Left kidney (tissue), 2 donors: ENCODE results near the gene CDCA3. TPM values are rescaled to one million over a fixed set of nuclear protein-coding genes. Genes with fewer than 3 reads are reported as not detected.
A peak's percentile ranks its signal among the peaks of the same experiment; 100 is the strongest.

Source experiments
- DNase-seq: peaks from one replicate; pipeline ENCODE4 v3.0.0-alpha.2; 2013
- polyA plus RNA-seq: library from polyadenylated mRNA; unstranded; fragments of 120-200 nt; gene quantifications from one replicate; pipeline ENCODE4 v1.2.1, GENCODE V29; 2013; ENCODE audit not compliant: insufficient read length

CDCA3 gene
- polyA plus RNA-seq, 1 donor, result 42.7 TPM

GRCh38 chr12:6821591-6822425 lies 29.3 kb downstream of the CDCA3 start, which contains the start of gene GPR162:
GPR162 (plus strand) TSS chr12:6821821; CDS start chr12:6823899, 2,078 bp downstream.
- peak; percentile 90 for DNase-seq

- DNase-seq, result no peak
Observed at GRCh38 chr12:6820166-6820565, 30.9 kb downstream of the CDCA3 start.

GRCh38 chr12:6819106-6820030 lies 31.7 kb downstream of the CDCA3 start:
- DNase-seq, result no peak

- DNase-seq, result no peak
Observed at GRCh38 chr12:6818645-6819044, 32.4 kb downstream of the CDCA3 start.

- no peak for DNase-seq
Observed at GRCh38 chr12:6818222-6818621, 32.9 kb downstream of the CDCA3 start.

GRCh38 chr12:6817662-6818157 lies 33.4 kb downstream of the CDCA3 start:
- no peak for DNase-seq

GRCh38 chr12:6817098-6817497 lies 34.0 kb downstream of the CDCA3 start:
- no peak for DNase-seq

- no peak for DNase-seq
Observed at GRCh38 chr12:6816598-6816997, 34.5 kb downstream of the CDCA3 start.

- no peak for DNase-seq
Observed at GRCh38 chr12:6813363-6813762, 37.7 kb downstream of the CDCA3 start.

- no peak for DNase-seq
Observed at GRCh38 chr12:6810758-6811157, 40.3 kb downstream of the CDCA3 start.

GRCh38 chr12:6809056-6809455 lies 42.0 kb downstream of the CDCA3 start:
- no peak for DNase-seq

- DNase-seq, result no peak
Observed at GRCh38 chr12:6807170-6807569, 43.9 kb downstream of the CDCA3 start.

- DNase-seq, result no peak
Observed at GRCh38 chr12:6799147-6799546, 51.9 kb downstream of the CDCA3 start.

Other genes starting within 250 kb of the CDCA3 start
- gene CHD4, start 243.9 kb downstream of the CDCA3 start, polyA plus RNA-seq, result 328 TPM
- 0.91 TPM for gene LPAR5, start 215.3 kb downstream of the CDCA3 start, polyA plus RNA-seq
- gene ACRBP, start 203.9 kb downstream of the CDCA3 start, polyA plus RNA-seq, result 6.0 TPM
- 109 TPM for gene ING4, start 188.2 kb downstream of the CDCA3 start, polyA plus RNA-seq
- 98.0 TPM for gene ZNF384, start 161.9 kb downstream of the CDCA3 start, polyA plus RNA-seq
- 12.1 TPM for gene PIANP, start 150.5 kb downstream of the CDCA3 start, polyA plus RNA-seq
- 61.9 TPM for gene COPS7A, start 127.2 kb downstream of the CDCA3 start, polyA plus RNA-seq
- gene MLF2, start 98.1 kb downstream of the CDCA3 start, polyA plus RNA-seq, result 187 TPM
- gene PTMS, start 84.9 kb downstream of the CDCA3 start, polyA plus RNA-seq, result 460 TPM
- gene LAG3, start 78.8 kb downstream of the CDCA3 start, polyA plus RNA-seq, result 1.9 TPM
- gene CD4, start 61.8 kb downstream of the CDCA3 start, polyA plus RNA-seq, result 25.5 TPM
- 25.8 TPM for gene GPR162, start 29.5 kb downstream of the CDCA3 start, polyA plus RNA-seq
- 29.9 TPM for gene P3H3, start 22.9 kb downstream of the CDCA3 start, polyA plus RNA-seq
- gene GNB3, start 10.4 kb downstream of the CDCA3 start, polyA plus RNA-seq, result 13.3 TPM
- 58.3 TPM for gene USP5, start 864 bp upstream of the CDCA3 start, polyA plus RNA-seq
- gene TPI1, start 16.2 kb upstream of the CDCA3 start, polyA plus RNA-seq, result 515 TPM
- gene SPSB2, start 22.0 kb upstream of the CDCA3 start, polyA plus RNA-seq, result 9.2 TPM
- 20.2 TPM for gene LRRC23, start 53.5 kb upstream of the CDCA3 start, polyA plus RNA-seq
- gene ENO2, start 63.3 kb upstream of the CDCA3 start, polyA plus RNA-seq, result 14.8 TPM
- 109 TPM for gene ATN1, start 76.7 kb upstream of the CDCA3 start, polyA plus RNA-seq
- gene RNU7-1, start 92.5 kb upstream of the CDCA3 start, polyA plus RNA-seq, result not detected
- gene C12orf57, start 92.7 kb upstream of the CDCA3 start, polyA plus RNA-seq, result 118 TPM
- 21.9 TPM for gene PTPN6, start 100.1 kb upstream of the CDCA3 start, polyA plus RNA-seq
- 236 TPM for gene PHB2, start 119.4 kb upstream of the CDCA3 start, polyA plus RNA-seq
- 51.1 TPM for gene EMG1, start 119.6 kb upstream of the CDCA3 start, polyA plus RNA-seq
- 80.7 TPM for gene LPCAT3, start 167.2 kb upstream of the CDCA3 start, polyA plus RNA-seq
- 53.5 TPM for gene C1S, start 209.4 kb upstream of the CDCA3 start, polyA plus RNA-seq
- gene C1R, start 241.2 kb upstream of the CDCA3 start, polyA plus RNA-seq, result 40.5 TPM